Neuronal stem cell (in vitro differentiated cells): Measurements from ENCODE around the gene CNOT2.

Source experiments
- DNase-seq: peaks from one replicate; pipeline ENCODE4 v3.0.0-alpha.2; 2013; ENCODE audit warnings: low spot score
- H2AFZ ChIP-seq: one replicate; pipeline ENCODE4 v1.6.1; 2013; ENCODE audit warnings: mild to moderate bottlenecking, low read length, inconsistent platforms
- H2AK5ac ChIP-seq: 2 replicates; pipeline ENCODE4 v1.6.1; 2013; ENCODE audit warnings: low read depth, mild to moderate bottlenecking, inconsistent platforms, low read length, moderate library complexity, mixed read lengths
- H2BK120ac ChIP-seq: 2 replicates; pipeline ENCODE4 v1.6.1; 2013; ENCODE audit warnings: low read depth, mild to moderate bottlenecking, inconsistent platforms, low read length, moderate library complexity, mixed read lengths
- H2BK12ac ChIP-seq: one replicate; pipeline ENCODE4 v1.6.1; 2013; ENCODE audit warnings: low read length, inconsistent platforms
- H2BK15ac ChIP-seq: 2 replicates; pipeline ENCODE4 v1.6.1; 2013; ENCODE audit warnings: mild to moderate bottlenecking, low read length, inconsistent platforms, mixed read lengths
- H2BK5ac ChIP-seq: one replicate; pipeline ENCODE4 v1.6.1; 2013; ENCODE audit warnings: inconsistent platforms, mild to moderate bottlenecking, low read length, moderate library complexity
- H3K14ac ChIP-seq: one replicate; pipeline ENCODE4 v1.6.1; 2013; ENCODE audit warnings: low read length, inconsistent platforms
- H3K18ac ChIP-seq: 2 replicates; pipeline ENCODE4 v1.6.1; 2013; ENCODE audit warnings: low read length, inconsistent platforms
- H3K23ac ChIP-seq: 2 replicates; pipeline ENCODE4 v1.6.1; 2013; ENCODE audit warnings: low read depth, mild to moderate bottlenecking, mixed read lengths, low read length, inconsistent platforms; ENCODE audit not compliant: poor library complexity
- H3K27ac ChIP-seq: replicated peaks from 3 replicates; pipeline ENCODE4 v1.5.1; 2013; ENCODE audit warnings: low read length, inconsistent platforms
- H3K27me3 ChIP-seq, 3 experiments: 2 replicates each; pipeline ENCODE4 v1.6.1; 2013; ENCODE audit warnings: low read length in 3 of 3, mild to moderate bottlenecking in 2 of 3, inconsistent platforms in 1 of 3, low read depth in 1 of 3, mixed read lengths in 1 of 3, moderate library complexity in 1 of 3; ENCODE audit not compliant: control insufficient read depth in 3 of 3, insufficient read depth in 3 of 3
- H3K36me3 ChIP-seq, 2 donors: replicated peaks in 1 of 2; 2 replicates each; pipeline ENCODE4 v1.6.1; 2013; ENCODE audit warnings: low read length in 2 of 2; ENCODE audit not compliant: control insufficient read depth in 2 of 2, insufficient read depth in 2 of 2
- H3K4ac ChIP-seq: 2 replicates; pipeline ENCODE4 v1.6.1; 2013; ENCODE audit warnings: inconsistent platforms, mild to moderate bottlenecking, low read length, moderate library complexity
- H3K4me1 ChIP-seq, 2 donors: 1 replicate in 1 of 2; 2 replicates in 1 of 2; pipeline ENCODE4 v1.6.1; 2013; ENCODE audit warnings: low read length in 2 of 2, low read depth in 1 of 2; ENCODE audit not compliant: control insufficient read depth in 2 of 2, insufficient read depth in 1 of 2
- H3K4me2 ChIP-seq: one replicate; pipeline ENCODE4 v1.6.1; 2013; ENCODE audit warnings: mild to moderate bottlenecking, low read length, inconsistent platforms; ENCODE audit not compliant: insufficient read depth, poor library complexity, severe bottlenecking
- H3K4me3 ChIP-seq, 2 donors: 2 replicates each; pipeline ENCODE4 v1.5.1; 2013; ENCODE audit warnings: low read length in 2 of 2, mild to moderate bottlenecking in 2 of 2, inconsistent platforms in 1 of 2, moderate library complexity in 1 of 2
- H3K79me1 ChIP-seq: one replicate; pipeline ENCODE4 v1.6.1; 2013; ENCODE audit warnings: low read depth, mild to moderate bottlenecking, inconsistent platforms, low read length, moderate library complexity
- H3K9ac ChIP-seq: one replicate; pipeline ENCODE4 v1.6.1; 2013; ENCODE audit warnings: mild to moderate bottlenecking, low read depth, low read length, inconsistent platforms; ENCODE audit not compliant: poor library complexity
- H3K9me3 ChIP-seq, 2 donors: replicated peaks in 1 of 2; 2 replicates each; pipeline versions ENCODE3 to v1.6.1; 2013; ENCODE audit warnings: low read length in 2 of 2, mild to moderate bottlenecking in 2 of 2, inconsistent platforms in 1 of 2, low read depth in 1 of 2, mixed read lengths in 1 of 2, moderate library complexity in 1 of 2; ENCODE audit not compliant: control insufficient read depth in 2 of 2, insufficient read depth in 1 of 2
- H4K8ac ChIP-seq: one replicate; pipeline ENCODE4 v1.6.1; 2013; ENCODE audit warnings: low read depth, mild to moderate bottlenecking, inconsistent platforms, low read length, moderate library complexity
- H4K91ac ChIP-seq: one replicate; pipeline ENCODE4 v1.6.1; 2013; ENCODE audit warnings: low read length, low read depth, mild to moderate bottlenecking, inconsistent platforms; ENCODE audit not compliant: poor library complexity
- WGBS, 2 donors: extraction: QIAGEN DNeasy Blood & Tissue Kit; methylation state at CpG; one replicate each; pipeline ENCODE4 v1.1.7; 2013; ENCODE audit warnings: missing lambda C conversion rate in 2 of 2, mixed read lengths in 1 of 2; ENCODE audit not compliant: insufficient read length in 2 of 2, insufficient replicate concordance in 1 of 2; ENCODE audit errors: extremely low coverage in 2 of 2; 5-methylcytosine and 5-hydroxymethylcytosine counted together

CNOT2 gene

DNA sequence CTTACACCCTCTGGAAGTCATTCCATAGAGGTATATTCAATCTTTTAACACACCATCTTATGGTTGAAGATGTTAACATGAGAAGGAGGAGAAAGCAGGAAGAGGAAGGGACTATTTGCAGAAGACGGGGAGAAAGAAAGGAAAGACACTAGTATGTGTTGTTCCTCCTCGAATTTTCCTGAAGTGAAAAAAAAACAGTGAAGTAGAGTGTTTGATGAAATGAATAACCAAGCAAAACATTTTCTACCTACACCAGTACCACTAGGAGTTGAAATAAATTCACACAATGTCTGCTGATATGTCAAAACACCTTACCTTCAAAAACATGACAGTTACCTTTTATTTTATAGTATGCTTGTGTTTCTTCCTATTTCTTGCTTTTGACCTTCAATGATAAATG, 1.4 kb upstream of the CNOT2 start:
- H2BK15ac ChIP-seq = no peak overlapping the region
- H3K4ac ChIP-seq = no peak overlapping the region
- no peak overlapping the region for H3K23ac ChIP-seq
- no peak overlapping the region for H2AFZ ChIP-seq
- H4K91ac ChIP-seq = no peak overlapping the region
- no peak overlapping the region for H3K14ac ChIP-seq
- no peak overlapping the region for H2BK12ac ChIP-seq
- peaks cover 3 to 52% of the 10 kb centered on the region in 2 donors for H3K36me3 ChIP-seq
- H3K18ac ChIP-seq = no peak overlapping the region
- H4K8ac ChIP-seq = no peak overlapping the region
- H2BK5ac ChIP-seq = no peak overlapping the region
- no peak overlapping the region for H2BK120ac ChIP-seq
- no peak overlapping the region for H3K9ac ChIP-seq
- H3K9me3 ChIP-seq = peaks cover 0 to 30% of the 10 kb centered on the region in 2 donors
- no peaks in the 10 kb centered on the region for H3K79me1 ChIP-seq
- peak overlapping the region in 1 of 2 donors; percentile 88 for H3K4me3 ChIP-seq
- H3K27me3 ChIP-seq = no peaks in the 10 kb centered on the region
- no peak overlapping the region for H2AK5ac ChIP-seq
- DNase-seq = no peak
- peaks cover 0 to 19% of the 10 kb centered on the region in 2 donors for H3K4me1 ChIP-seq
- no peak overlapping the region for H3K4me2 ChIP-seq
- H3K27ac ChIP-seq = no peak overlapping the region
- no CpG with 5 or more reads among the region's 2 CpGs for WGBS, 2 donors

DNA sequence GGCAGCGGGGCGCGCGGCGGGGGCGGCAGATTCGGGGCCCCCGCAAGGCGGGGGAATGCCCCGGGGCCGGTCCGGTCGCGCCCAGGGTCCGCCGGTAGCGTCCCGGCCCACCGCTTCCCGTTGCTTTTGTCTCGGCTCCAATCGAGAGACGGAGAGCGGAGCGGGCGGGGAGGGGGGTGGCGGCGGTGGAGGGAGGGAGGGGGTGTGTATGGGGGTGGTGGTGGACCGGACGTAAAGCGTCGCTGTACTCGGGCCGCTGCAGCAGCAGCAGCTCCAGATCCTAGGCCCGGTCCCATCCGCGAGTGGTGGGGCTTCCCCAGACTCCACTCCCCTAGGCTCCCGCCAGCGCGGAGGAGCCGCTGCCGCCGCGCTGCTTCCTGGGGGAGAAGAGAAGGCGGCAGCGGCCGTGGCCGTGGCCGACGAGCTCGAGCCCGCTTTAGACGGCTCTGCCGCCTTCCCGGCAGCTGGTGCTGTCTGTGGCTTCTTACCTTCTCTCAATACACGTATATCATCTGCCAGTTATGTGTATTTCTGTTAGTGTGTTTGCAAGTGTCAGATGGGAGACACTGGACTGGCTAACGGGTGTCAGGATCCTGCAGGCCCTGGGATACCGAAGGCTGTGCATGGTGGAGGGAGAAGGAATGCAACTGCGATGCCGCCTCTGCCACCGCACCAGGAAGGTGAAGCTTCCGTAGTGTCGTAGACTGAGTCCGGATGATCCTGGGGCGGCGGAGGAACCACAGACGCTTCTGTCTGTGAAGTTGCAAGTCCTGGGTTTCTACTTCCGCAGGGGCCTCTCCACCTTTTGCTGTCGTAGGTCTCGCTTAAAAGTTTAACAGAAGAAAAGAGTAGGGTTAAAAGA, 508 bp downstream of the CNOT2 start:
- Histone ChIP-seq H3K4me3 (peak overlapping the region; percentile 88 to 90), H3K4ac (no peak overlapping the region)

DNA sequence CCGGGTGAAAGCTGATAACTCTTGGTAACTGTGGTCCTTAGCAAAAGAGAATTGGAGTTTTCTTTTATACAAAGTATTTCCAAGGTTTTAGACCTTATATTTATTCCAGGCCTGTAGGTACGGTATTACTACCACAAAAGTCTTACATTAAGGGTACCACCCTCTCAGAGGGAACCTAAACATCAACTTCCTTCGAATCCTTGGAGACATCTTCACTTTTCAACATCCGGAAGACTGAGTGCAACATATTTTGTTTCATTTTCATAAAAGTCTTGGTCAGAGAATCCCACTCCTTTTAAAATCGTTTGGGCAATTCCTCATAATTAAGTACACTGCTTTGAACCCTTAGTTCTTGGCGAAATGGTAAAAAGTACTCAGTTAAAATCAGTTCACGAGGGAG, 1.2 kb downstream of the CNOT2 start:
- Histone ChIP-seq H2BK15ac (no peak overlapping the region), H3K4me1 (peaks cover 0 to 13% of the 10 kb centered on the region in 2 donors), H4K91ac (no peak overlapping the region), H3K4me3 (peak overlapping the region; percentile 88 to 90), H2AK5ac (no peak overlapping the region), H3K23ac (no peak overlapping the region), H3K4me2 (peak overlapping the region; percentile 59), H3K14ac (no peak overlapping the region), H3K36me3 (peaks cover 3 to 55% of the 10 kb centered on the region in 2 donors), H3K18ac (no peak overlapping the region), H3K4ac (no peak overlapping the region), H3K27ac (no peak overlapping the region), H2BK12ac (no peak overlapping the region), H3K27me3 (no peaks in the 10 kb centered on the region), H3K9me3 (peaks cover 0 to 18% of the 10 kb centered on the region in 2 donors), H2BK120ac (no peak overlapping the region), H4K8ac (no peak overlapping the region), H3K79me1 (peaks cover 3% of the 10 kb centered on the region), H3K9ac (no peak overlapping the region), H2AFZ (peak overlapping the region; percentile 96), H2BK5ac (no peak overlapping the region)
- WGBS, 2 donors = no CpG with 5 or more reads among the region's 7 CpGs
- DNase-seq = no peak

More for the DNA sequence above, 508 bp downstream of the CNOT2 start:
- H4K8ac ChIP-seq = no peak overlapping the region
- H4K91ac ChIP-seq = peak overlapping the region; percentile 64
- no CpG with 5 or more reads among the region's 70 CpGs for WGBS, 2 donors
- H3K36me3 ChIP-seq = peaks cover 3 to 57% of the 10 kb centered on the region in 2 donors
- H2AFZ ChIP-seq = peak overlapping the region; percentile 96
- H3K9me3 ChIP-seq = peaks cover 0 to 23% of the 10 kb centered on the region in 2 donors
- H3K27ac ChIP-seq = peak overlapping the region; percentile 99
- no peak overlapping the region for H2AK5ac ChIP-seq
- no peak overlapping the region for H2BK120ac ChIP-seq
- no peak overlapping the region for H2BK12ac ChIP-seq
- H2BK5ac ChIP-seq = peak overlapping the region; percentile 99
- no peak overlapping the region for H3K23ac ChIP-seq
- H3K4me1 ChIP-seq = peaks cover 0 to 13% of the 10 kb centered on the region in 2 donors
- no peaks in the 10 kb centered on the region for H3K27me3 ChIP-seq
- no peak overlapping the region for H2BK15ac ChIP-seq
- peak; percentile 67 for DNase-seq
- peak overlapping the region; percentile 89 for H3K9ac ChIP-seq
- peak overlapping the region; percentile 96 for H3K14ac ChIP-seq
- peak overlapping the region; percentile 59 for H3K4me2 ChIP-seq
- peaks cover 3% of the 10 kb centered on the region for H3K79me1 ChIP-seq
- H3K18ac ChIP-seq = peak overlapping the region; percentile 96

DNA sequence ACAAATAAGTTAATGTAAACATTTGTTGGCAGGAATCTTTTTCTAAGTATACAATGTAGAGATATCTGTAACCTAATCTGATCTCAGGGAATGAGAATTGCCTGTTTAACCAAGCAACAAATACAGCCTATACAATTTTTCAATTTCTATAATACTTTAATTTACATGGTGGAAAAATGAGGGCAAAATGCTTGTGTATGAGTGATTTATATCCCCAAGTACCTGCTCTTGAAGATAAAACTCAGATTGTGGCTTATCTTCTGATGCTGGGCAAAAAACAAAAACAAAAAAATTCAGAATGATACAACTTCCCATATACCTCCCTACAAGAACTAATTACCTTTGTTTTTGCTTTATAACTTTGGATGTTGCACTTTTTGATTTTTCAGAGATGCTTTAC, 2.2 kb downstream of the CNOT2 start:
- H4K91ac ChIP-seq = no peak overlapping the region
- no peak overlapping the region for H3K27ac ChIP-seq
- H2AK5ac ChIP-seq = no peak overlapping the region
- H3K4ac ChIP-seq = no peak overlapping the region
- H3K79me1 ChIP-seq = peaks cover 3% of the 10 kb centered on the region
- H2BK12ac ChIP-seq = no peak overlapping the region
- no peak overlapping the region for H3K4me2 ChIP-seq
- no peak overlapping the region for H4K8ac ChIP-seq
- no peak overlapping the region for H3K14ac ChIP-seq
- H3K4me1 ChIP-seq = peaks cover 0 to 13% of the 10 kb centered on the region in 2 donors
- H3K23ac ChIP-seq = no peak overlapping the region
- no peaks in the 10 kb centered on the region for H3K27me3 ChIP-seq
- H2AFZ ChIP-seq = no peak overlapping the region
- no peak overlapping the region for H2BK5ac ChIP-seq
- H3K4me3 ChIP-seq = peak overlapping the region in 1 of 2 donors; percentile 88
- no peak overlapping the region for H2BK15ac ChIP-seq
- no peak for DNase-seq
- H3K9me3 ChIP-seq = peaks cover 0 to 9% of the 10 kb centered on the region in 2 donors
- H3K36me3 ChIP-seq = peaks cover 2 to 45% of the 10 kb centered on the region in 2 donors
- no peak overlapping the region for H2BK120ac ChIP-seq
- no peak overlapping the region for H3K18ac ChIP-seq
- no peak overlapping the region for H3K9ac ChIP-seq
